ENCODE results near the gene BCAT1. TPM values are rescaled to one million over a fixed set of nuclear protein-coding genes. Genes with fewer than 3 reads are reported as not detected.

Gene BCAT1
- total and polyA plus RNA-seq, 2 experiments from 2014 or later: 53.6 to 181 TPM

GRCh38 chr12:24768415-24768814 lies 180.5 kb downstream of the BCAT1 start (continued):
- no peak for TF ChIP-seq ZNF462 (CRISPR knock-in tag; IDR thresholded peaks at IDR 0.05)

GRCh38 chr12:24767016-24767415 lies 181.9 kb downstream of the BCAT1 start:
- ATAC-seq: no peak
- Mint-ChIP-seq H3K27ac (no peak overlapping the region), H3K4me1 (no peaks in the 10 kb centered on the region), H3K4me3 (no peak overlapping the region), H3K36me3 (ENCODE audit: low read depth) (no peaks in the 10 kb centered on the region), H3K9me3 (no peaks in the 10 kb centered on the region), H3K27me3 (ENCODE audit: insufficient read depth, low read depth, poor library complexity) (no peaks in the 10 kb centered on the region)
- H3K4me1 ChIP-seq (ENCODE audit: insufficient read depth): no peaks in the 10 kb centered on the region
- no peak overlapping the region for H3K4me2 ChIP-seq
- no peaks in the 10 kb centered on the region for H3K79me2 ChIP-seq (replicated peaks; ENCODE audit: insufficient read depth)
- H3K4me3 ChIP-seq: no peak overlapping the region
- H3K27ac ChIP-seq (ENCODE audit: low read depth): no peak overlapping the region
- no peaks in the 10 kb centered on the region for H3K36me3 ChIP-seq (ENCODE audit: insufficient read depth)
- 0 out of 2 replicates have a peak, but pooled peaks cover 15% of the 10 kb centered on the region for H3K9me2 ChIP-seq (ENCODE audit: insufficient read depth)
- H4K20me1 ChIP-seq (replicated peaks; ENCODE audit: insufficient read depth): no peaks in the 10 kb centered on the region
- TF ChIP-seq POLR2AphosphoS5 (IDR thresholded peaks at IDR 0.05; ENCODE audit: low read depth) (no peak), CTCF (conservative IDR thresholded peaks at IDR 0.05; ENCODE audit: low read depth in 2 of 2) (no peak), ZNF462 (CRISPR knock-in tag; IDR thresholded peaks at IDR 0.05) (no peak), ZNF114 (CRISPR knock-in tag; IDR thresholded peaks at IDR 0.05) (no peak), NANOG (IDR thresholded peaks at IDR 0.05; ENCODE audit: borderline replicate concordance) (no peak), ZNF331 (CRISPR knock-in tag; IDR thresholded peaks at IDR 0.05; ENCODE audit: low read depth) (no peak)
- H3F3A ChIP-seq (replicated peaks; ENCODE audit: low read depth): no peaks in the 10 kb centered on the region
- H3K27me3 ChIP-seq (ENCODE audit: insufficient read depth): no peaks in the 10 kb centered on the region
- DNase-seq (ENCODE audit: low spot score): no peak
- no peak overlapping the region for H2AFZ ChIP-seq
